BE2C (cell line): Measurements from ENCODE around the gene MBD6.

Experiments
- DNase-seq: peaks from one replicate; pipeline ENCODE4 v3.0.0-alpha.2; 2020
- H3K27me3 ChIP-seq: fragments of 250-450 bp; sonication (Bioruptor Pico); 2 replicates; pipeline ENCODE4 v1.5.1; 2020; ENCODE audit warnings: mild to moderate bottlenecking
- H3K36me3 ChIP-seq: fragments of 250-450 bp; sonication (Bioruptor Pico); 2 replicates; pipeline ENCODE4 v1.5.1; 2020; ENCODE audit warnings: mild to moderate bottlenecking
- H3K4me1 ChIP-seq: fragments of 250-450 bp; sonication (Bioruptor Pico); 2 replicates; pipeline ENCODE4 v1.5.1; 2020
- H3K4me3 ChIP-seq: 2 replicates; pipeline ENCODE4 v1.5.1; 2011; ENCODE audit warnings: low read depth, low read length
- H3K9me3 ChIP-seq: fragments of 250-450 bp; sonication (Bioruptor Pico); 2 replicates; pipeline ENCODE4 v1.5.1; 2020
- TF ChIP-seq, protein P1 (sequence below): IDR thresholded peaks from 2 replicates; pipeline ENCODE4 v1.5.1; 2012; ENCODE audit warnings: mild to moderate bottlenecking, low read depth, low read length

MBD6 gene

DNA sequence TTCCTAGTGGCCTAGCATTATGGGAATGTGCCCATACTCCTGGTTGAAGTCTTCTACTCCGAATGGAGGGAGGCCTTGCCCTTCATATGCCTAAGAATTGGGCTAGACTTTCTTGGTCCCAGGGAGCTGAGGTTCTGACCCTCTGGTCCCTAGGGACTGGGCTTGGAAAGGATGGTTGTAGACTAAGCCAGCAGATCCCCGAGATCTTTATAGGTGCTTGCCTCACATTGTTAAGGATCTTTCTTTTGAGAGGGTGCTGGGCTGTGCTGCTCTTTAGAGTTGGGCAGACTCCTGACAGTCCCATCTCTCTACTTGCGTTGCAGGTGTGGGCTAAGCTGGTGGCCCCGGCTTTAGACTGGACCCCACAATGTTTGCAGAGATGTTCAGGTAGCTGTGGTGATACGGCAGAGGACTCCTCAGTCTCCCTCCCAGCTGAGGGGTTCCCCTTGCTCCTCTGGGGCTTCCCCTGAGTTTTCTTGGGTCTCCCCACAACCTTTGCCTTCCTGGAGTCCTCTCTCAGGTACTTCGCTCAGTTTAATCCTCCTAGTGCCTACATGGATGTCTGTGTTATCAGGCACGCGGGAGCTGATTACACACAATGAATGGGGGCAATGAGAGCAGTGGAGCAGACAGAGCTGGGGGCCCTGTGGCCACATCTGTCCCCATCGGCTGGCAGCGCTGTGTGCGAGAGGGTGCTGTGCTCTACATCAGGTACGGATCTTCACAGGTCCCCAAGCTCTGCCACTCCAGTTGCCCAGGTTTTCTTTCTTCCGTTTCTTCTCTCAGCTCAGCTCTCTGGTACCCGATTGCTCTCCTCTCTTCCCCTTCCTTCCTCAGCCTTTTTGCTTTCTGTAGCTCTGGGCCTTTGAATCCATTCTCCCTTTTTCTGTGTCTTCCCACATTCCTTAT, 1.3 kb downstream of the MBD6 start:
- H3K4me1 ChIP-seq: peaks cover 16% of the 10 kb centered on the region
- peaks cover 33% of the 10 kb centered on the region for H3K36me3 ChIP-seq
- no peak for DNase-seq
- H3K27me3 ChIP-seq: no peaks in the 10 kb centered on the region
- H3K4me3 ChIP-seq: peak overlapping the region; percentile 92
- TF ChIP-seq, protein P1, sequence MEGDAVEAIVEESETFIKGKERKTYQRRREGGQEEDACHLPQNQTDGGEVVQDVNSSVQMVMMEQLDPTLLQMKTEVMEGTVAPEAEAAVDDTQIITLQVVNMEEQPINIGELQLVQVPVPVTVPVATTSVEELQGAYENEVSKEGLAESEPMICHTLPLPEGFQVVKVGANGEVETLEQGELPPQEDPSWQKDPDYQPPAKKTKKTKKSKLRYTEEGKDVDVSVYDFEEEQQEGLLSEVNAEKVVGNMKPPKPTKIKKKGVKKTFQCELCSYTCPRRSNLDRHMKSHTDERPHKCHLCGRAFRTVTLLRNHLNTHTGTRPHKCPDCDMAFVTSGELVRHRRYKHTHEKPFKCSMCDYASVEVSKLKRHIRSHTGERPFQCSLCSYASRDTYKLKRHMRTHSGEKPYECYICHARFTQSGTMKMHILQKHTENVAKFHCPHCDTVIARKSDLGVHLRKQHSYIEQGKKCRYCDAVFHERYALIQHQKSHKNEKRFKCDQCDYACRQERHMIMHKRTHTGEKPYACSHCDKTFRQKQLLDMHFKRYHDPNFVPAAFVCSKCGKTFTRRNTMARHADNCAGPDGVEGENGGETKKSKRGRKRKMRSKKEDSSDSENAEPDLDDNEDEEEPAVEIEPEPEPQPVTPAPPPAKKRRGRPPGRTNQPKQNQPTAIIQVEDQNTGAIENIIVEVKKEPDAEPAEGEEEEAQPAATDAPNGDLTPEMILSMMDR: no peak
- H3K9me3 ChIP-seq: no peaks in the 10 kb centered on the region

DNA sequence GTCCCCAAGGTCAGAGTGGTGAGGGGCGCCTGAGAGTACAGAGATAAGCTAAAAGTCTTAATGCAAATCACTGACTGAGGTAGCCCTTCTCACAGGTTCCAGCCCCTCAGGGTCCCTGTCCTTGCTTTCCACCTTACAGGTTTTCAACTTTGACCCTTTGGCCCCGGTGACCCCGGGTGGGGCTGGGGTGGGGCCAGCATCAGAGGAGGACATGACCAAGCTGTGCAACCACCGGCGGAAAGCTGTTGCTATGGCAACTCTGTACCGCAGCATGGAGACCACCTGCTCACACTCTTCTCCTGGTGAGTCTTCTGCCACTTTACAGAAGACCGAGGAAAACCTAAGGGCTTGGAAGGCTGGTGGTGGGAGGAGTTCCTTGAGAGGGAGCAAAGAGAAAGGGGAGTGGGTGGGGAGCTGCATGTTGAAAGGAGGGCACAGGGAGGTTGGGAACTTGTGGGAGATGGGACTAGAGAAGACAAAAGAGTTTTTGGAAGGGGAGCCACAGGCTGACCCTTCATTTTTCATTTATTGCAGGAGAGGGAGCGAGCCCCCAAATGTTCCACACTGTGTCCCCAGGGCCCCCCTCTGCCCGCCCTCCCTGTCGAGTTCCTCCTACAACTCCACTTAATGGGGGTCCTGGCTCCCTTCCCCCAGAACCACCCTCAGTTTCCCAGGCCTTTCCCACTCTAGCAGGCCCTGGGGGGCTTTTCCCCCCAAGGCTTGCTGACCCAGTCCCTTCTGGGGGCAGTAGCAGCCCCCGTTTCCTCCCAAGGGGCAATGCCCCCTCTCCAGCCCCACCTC, 2.4 kb downstream of the MBD6 start:
- no peaks in the 10 kb centered on the region for H3K27me3 ChIP-seq
- peaks cover 14% of the 10 kb centered on the region for H3K4me1 ChIP-seq
- no peak for DNase-seq
- TF ChIP-seq, protein P1: no peak
- H3K36me3 ChIP-seq: peaks cover 39% of the 10 kb centered on the region
- H3K4me3 ChIP-seq: peak overlapping the region; percentile 92; the same call in 1 of the 2 replicates
- no peaks in the 10 kb centered on the region for H3K9me3 ChIP-seq

DNA sequence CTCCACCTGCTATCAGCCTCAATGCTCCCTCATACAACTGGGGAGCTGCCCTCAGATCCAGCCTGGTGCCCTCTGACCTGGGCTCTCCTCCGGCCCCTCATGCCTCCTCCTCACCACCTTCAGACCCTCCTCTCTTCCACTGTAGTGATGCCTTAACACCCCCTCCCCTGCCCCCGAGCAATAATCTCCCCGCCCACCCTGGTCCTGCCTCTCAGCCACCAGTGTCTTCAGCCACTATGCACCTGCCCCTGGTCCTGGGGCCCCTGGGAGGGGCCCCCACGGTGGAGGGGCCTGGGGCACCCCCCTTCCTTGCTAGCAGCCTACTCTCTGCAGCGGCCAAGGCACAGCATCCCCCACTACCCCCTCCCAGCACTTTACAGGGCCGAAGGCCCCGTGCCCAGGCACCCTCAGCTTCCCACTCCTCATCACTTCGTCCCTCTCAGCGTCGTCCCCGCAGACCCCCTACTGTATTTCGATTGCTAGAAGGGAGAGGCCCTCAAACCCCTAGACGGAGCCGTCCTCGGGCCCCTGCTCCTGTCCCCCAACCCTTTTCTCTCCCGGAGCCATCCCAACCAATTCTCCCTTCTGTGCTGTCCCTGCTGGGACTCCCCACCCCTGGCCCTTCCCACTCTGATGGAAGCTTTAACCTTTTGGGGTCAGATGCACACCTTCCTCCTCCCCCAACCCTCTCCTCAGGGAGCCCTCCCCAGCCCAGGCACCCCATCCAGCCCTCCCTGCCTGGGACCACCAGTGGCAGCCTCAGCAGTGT, 3.2 kb downstream of the MBD6 start:
- Histone ChIP-seq H3K4me3 (no peak overlapping the region), H3K4me1 (peaks cover 14% of the 10 kb centered on the region), H3K36me3 (peaks cover 46% of the 10 kb centered on the region), H3K27me3 (no peaks in the 10 kb centered on the region), H3K9me3 (no peaks in the 10 kb centered on the region)
- DNase-seq: no peak
- TF ChIP-seq, protein P1: no peak

DNA sequence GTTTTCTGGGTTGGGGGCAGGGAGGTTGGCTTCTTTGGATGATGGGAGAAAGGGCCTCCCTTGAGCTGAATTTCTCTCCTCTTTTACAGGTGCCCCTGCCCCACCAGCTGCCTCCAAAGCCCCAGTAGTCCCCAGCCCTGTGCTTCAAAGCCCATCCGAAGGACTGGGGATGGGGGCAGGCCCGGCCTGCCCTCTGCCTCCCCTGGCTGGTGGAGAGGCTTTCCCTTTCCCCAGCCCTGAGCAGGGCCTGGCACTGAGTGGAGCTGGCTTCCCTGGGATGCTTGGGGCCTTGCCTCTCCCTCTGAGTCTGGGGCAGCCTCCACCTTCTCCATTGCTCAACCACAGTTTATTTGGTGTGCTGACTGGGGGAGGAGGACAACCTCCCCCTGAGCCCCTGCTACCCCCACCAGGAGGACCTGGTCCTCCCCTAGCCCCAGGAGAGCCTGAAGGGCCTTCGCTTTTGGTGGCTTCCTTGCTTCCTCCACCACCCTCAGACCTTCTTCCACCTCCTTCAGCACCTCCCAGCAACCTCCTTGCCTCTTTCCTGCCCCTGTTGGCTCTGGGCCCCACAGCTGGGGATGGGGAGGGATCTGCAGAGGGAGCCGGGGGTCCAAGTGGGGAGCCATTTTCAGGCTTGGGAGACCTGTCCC, 4.0 kb downstream of the MBD6 start:
- DNase-seq: no peak
- H3K36me3 ChIP-seq: peaks cover 52% of the 10 kb centered on the region
- TF ChIP-seq, protein P1: no peak
- no peaks in the 10 kb centered on the region for H3K27me3 ChIP-seq
- peaks cover 6% of the 10 kb centered on the region for H3K4me1 ChIP-seq
- H3K4me3 ChIP-seq: no peak overlapping the region
- H3K9me3 ChIP-seq: no peaks in the 10 kb centered on the region

DNA sequence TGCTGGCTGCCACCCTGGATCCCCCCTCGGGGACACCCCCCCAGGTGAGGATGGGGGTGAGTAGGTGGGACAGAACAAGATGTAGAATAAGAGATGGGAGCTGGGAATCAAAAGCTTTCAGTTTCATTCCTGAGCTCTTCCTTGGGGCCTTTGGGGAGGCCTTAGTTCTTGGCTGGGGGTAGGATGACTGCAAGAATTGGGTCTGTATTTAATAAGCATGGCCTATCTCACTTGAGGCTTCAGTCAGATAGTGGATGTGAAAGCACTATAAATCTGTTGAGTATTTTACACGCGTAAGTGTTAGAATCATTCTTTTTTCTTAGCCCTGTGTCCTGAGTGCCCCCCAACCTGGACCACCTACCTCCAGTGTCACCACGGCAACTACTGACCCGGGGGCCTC, 4.6 kb downstream of the MBD6 start:
- no peak for DNase-seq
- H3K36me3 ChIP-seq: peaks cover 58% of the 10 kb centered on the region

More for the DNA sequence above, 4.6 kb downstream of the MBD6 start:
- Histone ChIP-seq H3K27me3 (no peaks in the 10 kb centered on the region), H3K4me1 (peaks cover under 1% of the 10 kb centered on the region; the same call in 1 of the 2 replicates), H3K4me3 (no peak overlapping the region), H3K9me3 (no peaks in the 10 kb centered on the region)
- TF ChIP-seq, protein P1: no peak
